ENCODE measurements around the gene DQX1. TPM values are rescaled to one million over a fixed set of nuclear protein-coding genes. Genes with fewer than 3 reads are reported as not detected.

The DQX1 gene
- polyA plus RNA-seq, 1 donor from 2014 or later = 0.59 TPM

DNA sequence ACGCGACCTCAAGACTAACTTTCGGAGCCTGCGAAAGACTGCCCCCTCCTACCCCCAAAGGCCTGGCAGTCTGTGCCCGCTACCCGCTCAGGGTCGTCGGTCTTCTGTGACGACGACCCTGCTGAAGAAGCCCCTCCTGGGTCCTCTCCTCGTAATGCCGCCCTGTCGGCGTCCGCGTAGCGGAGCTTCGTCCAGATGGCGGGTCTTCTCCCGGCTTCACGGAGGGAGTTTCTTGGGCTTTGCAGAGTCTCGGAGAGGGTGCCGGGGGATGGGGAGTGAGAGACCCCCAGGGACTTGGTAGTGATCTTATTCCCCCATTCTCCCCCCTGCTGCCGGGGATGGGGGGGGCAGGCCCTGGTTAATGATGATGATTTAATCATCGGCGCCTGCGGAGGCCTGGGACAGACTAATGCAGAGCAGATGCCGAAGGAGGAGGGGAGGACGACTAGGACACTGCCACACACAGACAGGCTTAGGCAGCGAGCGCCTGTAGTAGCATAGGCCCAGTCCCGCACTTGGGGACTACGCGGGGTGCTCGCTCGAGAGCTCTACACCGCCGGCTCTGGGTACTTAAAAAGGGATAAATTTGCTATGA, 18.0 kb downstream of the DQX1 start:
- H3K27ac ChIP-seq (ENCODE audit: low read length) = peak overlapping the region; percentile 98

DNA sequence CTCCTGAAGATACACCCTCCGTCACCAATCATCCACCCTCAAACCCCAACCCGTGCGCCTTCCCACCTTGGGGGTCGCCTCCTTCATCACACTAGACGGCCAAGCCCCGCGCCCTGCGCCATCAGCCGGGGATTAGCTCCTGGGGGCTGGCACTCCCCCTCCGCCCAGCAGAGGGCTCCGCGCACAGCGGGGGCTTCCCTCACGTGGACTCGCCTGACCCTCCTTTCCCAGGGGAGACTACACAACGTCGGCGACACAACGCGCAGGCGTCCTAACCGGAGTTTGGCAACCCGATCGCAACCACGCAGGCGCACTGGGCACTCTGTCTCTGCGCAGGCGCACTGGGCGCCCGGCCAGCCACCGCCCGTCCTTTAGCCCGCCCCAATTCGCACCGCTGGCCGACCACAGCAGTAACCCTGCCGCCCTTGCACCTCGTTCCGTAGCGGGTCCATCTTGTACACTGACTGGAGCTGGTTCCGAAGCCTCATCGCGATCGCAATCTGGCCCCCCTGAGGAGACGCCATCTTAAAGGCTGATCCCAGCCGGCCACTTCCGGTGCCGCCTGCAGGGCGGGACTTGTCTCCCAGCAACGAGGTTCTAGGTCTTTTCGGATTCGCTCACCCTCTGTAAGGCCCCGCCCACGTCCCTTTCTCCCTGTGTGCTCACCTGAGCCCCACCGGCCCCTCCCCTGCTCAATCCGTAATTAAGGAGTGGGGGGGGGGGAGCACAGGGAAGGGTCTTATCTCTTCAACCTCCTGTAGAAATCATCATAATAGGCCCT, 18.7 kb downstream of the DQX1 start, which contains the start of gene PCGF1:
Gene PCGF1 (minus strand): TSS at position 551 of the 781 bp plus-strand sequence. CDS start 27 bp downstream, at position 524.
- H3K9me2 ChIP-seq (ENCODE audit: insufficient read depth, low read length) = no peaks in the 10 kb centered on the region
- peaks cover 76% of the 10 kb centered on the region for H3K27me3 ChIP-seq (ENCODE audit: insufficient read depth, low read depth, low read length)
- peak within 1 kb of the TSS; percentile 91 for H3K4me2 ChIP-seq (ENCODE audit: low read length)
- TF ChIP-seq RAD21 (conservative IDR thresholded peaks at IDR 0.05) = peak; percentile 59
- TF ChIP-seq EZH2 (IDR thresholded peaks at IDR 0.05; ENCODE audit: borderline replicate concordance, insufficient read depth, low read length, poor library complexity, severe bottlenecking) = no peak
- TF ChIP-seq, protein P1, sequence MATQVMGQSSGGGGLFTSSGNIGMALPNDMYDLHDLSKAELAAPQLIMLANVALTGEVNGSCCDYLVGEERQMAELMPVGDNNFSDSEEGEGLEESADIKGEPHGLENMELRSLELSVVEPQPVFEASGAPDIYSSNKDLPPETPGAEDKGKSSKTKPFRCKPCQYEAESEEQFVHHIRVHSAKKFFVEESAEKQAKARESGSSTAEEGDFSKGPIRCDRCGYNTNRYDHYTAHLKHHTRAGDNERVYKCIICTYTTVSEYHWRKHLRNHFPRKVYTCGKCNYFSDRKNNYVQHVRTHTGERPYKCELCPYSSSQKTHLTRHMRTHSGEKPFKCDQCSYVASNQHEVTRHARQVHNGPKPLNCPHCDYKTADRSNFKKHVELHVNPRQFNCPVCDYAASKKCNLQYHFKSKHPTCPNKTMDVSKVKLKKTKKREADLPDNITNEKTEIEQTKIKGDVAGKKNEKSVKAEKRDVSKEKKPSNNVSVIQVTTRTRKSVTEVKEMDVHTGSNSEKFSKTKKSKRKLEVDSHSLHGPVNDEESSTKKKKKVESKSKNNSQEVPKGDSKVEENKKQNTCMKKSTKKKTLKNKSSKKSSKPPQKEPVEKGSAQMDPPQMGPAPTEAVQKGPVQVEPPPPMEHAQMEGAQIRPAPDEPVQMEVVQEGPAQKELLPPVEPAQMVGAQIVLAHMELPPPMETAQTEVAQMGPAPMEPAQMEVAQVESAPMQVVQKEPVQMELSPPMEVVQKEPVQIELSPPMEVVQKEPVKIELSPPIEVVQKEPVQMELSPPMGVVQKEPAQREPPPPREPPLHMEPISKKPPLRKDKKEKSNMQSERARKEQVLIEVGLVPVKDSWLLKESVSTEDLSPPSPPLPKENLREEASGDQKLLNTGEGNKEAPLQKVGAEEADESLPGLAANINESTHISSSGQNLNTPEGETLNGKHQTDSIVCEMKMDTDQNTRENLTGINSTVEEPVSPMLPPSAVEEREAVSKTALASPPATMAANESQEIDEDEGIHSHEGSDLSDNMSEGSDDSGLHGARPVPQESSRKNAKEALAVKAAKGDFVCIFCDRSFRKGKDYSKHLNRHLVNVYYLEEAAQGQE (IDR thresholded peaks at IDR 0.05; ENCODE audit: borderline replicate concordance) = peak; percentile 16
- peak; percentile 92 for TF ChIP-seq POLR2AphosphoS5 (IDR thresholded peaks at IDR 0.05)
- peak; percentile 91 for TF ChIP-seq TAF1 (IDR thresholded peaks at IDR 0.05; ENCODE audit: low read depth)
- TF ChIP-seq MXI1 (conservative IDR thresholded peaks at IDR 0.05; ENCODE audit: poor library complexity, severe bottlenecking) = peak; percentile 75
- TF ChIP-seq, protein P2, sequence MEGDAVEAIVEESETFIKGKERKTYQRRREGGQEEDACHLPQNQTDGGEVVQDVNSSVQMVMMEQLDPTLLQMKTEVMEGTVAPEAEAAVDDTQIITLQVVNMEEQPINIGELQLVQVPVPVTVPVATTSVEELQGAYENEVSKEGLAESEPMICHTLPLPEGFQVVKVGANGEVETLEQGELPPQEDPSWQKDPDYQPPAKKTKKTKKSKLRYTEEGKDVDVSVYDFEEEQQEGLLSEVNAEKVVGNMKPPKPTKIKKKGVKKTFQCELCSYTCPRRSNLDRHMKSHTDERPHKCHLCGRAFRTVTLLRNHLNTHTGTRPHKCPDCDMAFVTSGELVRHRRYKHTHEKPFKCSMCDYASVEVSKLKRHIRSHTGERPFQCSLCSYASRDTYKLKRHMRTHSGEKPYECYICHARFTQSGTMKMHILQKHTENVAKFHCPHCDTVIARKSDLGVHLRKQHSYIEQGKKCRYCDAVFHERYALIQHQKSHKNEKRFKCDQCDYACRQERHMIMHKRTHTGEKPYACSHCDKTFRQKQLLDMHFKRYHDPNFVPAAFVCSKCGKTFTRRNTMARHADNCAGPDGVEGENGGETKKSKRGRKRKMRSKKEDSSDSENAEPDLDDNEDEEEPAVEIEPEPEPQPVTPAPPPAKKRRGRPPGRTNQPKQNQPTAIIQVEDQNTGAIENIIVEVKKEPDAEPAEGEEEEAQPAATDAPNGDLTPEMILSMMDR (IDR thresholded peaks at IDR 0.05; ENCODE audit: poor library complexity, severe bottlenecking) = peak; percentile 75
- peak; percentile 72 for TF ChIP-seq SMC3 (conservative IDR thresholded peaks at IDR 0.05; ENCODE audit: poor library complexity)
- TF ChIP-seq EP300 (conservative IDR thresholded peaks at IDR 0.05; ENCODE audit: poor library complexity, severe bottlenecking) = peak; percentile 72
- H3K4me3 ChIP-seq (ENCODE audit: low read length) = peak within 1 kb of the TSS; percentile 70
- H3K27ac ChIP-seq (ENCODE audit: low read length) = peak within 1 kb of the TSS; percentile 98
- H3F3A ChIP-seq (ENCODE audit: insufficient read depth, low read length, poor library complexity, severe bottlenecking) = peaks cover 3% of the 10 kb centered on the region
- no peaks in the 10 kb centered on the region for H3K9me3 ChIP-seq (ENCODE audit: low read length)
- peaks cover 7% of the 10 kb centered on the region for H3K36me3 ChIP-seq (ENCODE audit: insufficient read depth, low read length)
- peak within 1 kb of the TSS; percentile 92 for H3K9ac ChIP-seq (ENCODE audit: low read length)
- peak within 1 kb of the TSS; percentile 88 for H2AFZ ChIP-seq (ENCODE audit: low read depth, low read length)
- peaks cover 6% of the 10 kb centered on the region for H3K79me2 ChIP-seq (replicated peaks; ENCODE audit: insufficient read depth, low read length)
- H4K20me1 ChIP-seq (ENCODE audit: insufficient read depth) = no peaks in the 10 kb centered on the region

More for the DNA sequence above, 18.0 kb downstream of the DQX1 start:
- Histone ChIP-seq H2AFZ (ENCODE audit: low read depth, low read length) (peak overlapping the region; percentile 88), H3K36me3 (ENCODE audit: insufficient read depth, low read length) (peaks cover 7% of the 10 kb centered on the region), H3K9ac (ENCODE audit: low read length) (peak overlapping the region; percentile 92), H4K20me1 (ENCODE audit: insufficient read depth) (no peaks in the 10 kb centered on the region), H3K27me3 (ENCODE audit: insufficient read depth, low read depth, low read length) (peaks cover 75% of the 10 kb centered on the region), H3K79me2 (replicated peaks; ENCODE audit: insufficient read depth, low read length) (peaks cover 6% of the 10 kb centered on the region), H3K4me3 (ENCODE audit: low read length) (peak overlapping the region; percentile 70), H3K4me2 (ENCODE audit: low read length) (peak overlapping the region; percentile 57), H3K9me3 (ENCODE audit: low read length) (no peaks in the 10 kb centered on the region), H3F3A (ENCODE audit: insufficient read depth, low read length, poor library complexity, severe bottlenecking) (peaks cover 3% of the 10 kb centered on the region), H3K9me2 (ENCODE audit: insufficient read depth, low read length) (no peaks in the 10 kb centered on the region)
- TF ChIP-seq, protein P1 (IDR thresholded peaks at IDR 0.05; ENCODE audit: borderline replicate concordance) = peak; percentile 76
- TF ChIP-seq POLR2AphosphoS5 (IDR thresholded peaks at IDR 0.05) = no peak
